GM19468 (cell line): ENCODE results near the gene CFAP91.

Experiments used
- ATAC-seq: cut with Tn5 transposase; IDR thresholded peaks from one replicate; pipeline ENCODE4 v1.9.1; 2021; ENCODE audit warnings: mild to moderate bottlenecking, moderate library complexity, moderate number of reproducible peaks; ENCODE audit not compliant: unreplicated experiment; ENCODE audit errors: extremely low read depth

The CFAP91 gene

GRCh38 chr3:119733812-119734211, 31.0 kb downstream of the CFAP91 start:
- ATAC-seq: no peak

- ATAC-seq: no peak
Measured at GRCh38 chr3:119738741-119739140, 35.9 kb downstream of the CFAP91 start.

- no peak for ATAC-seq
Measured at GRCh38 chr3:119741657-119742590, 39.1 kb downstream of the CFAP91 start.

GRCh38 chr3:119743921-119744320, 41.1 kb downstream of the CFAP91 start:
- no peak for ATAC-seq

GRCh38 chr3:119745942-119746341, 43.1 kb downstream of the CFAP91 start:
- ATAC-seq: no peak

- no peak for ATAC-seq
Measured at GRCh38 chr3:119746423-119746822, 43.6 kb downstream of the CFAP91 start.

- no peak for ATAC-seq
Measured at GRCh38 chr3:119747357-119747756, 44.5 kb downstream of the CFAP91 start.

GRCh38 chr3:119748991-119749390, 46.2 kb downstream of the CFAP91 start:
- no peak for ATAC-seq

- no peak for ATAC-seq
Measured at GRCh38 chr3:119751423-119751822, 48.6 kb downstream of the CFAP91 start.
